ENCODE data around the gene SLC27A5. TPM values are rescaled to one million over a fixed set of nuclear protein-coding genes. Genes with fewer than 3 reads are reported as not detected.
A peak's percentile ranks its signal among the peaks of the same experiment; 100 is the strongest.

The SLC27A5 gene
- total and polyA plus RNA-seq, 8 donors, result 0.87 to 18.4 (median 3.3) TPM; not detected in 1

DNA sequence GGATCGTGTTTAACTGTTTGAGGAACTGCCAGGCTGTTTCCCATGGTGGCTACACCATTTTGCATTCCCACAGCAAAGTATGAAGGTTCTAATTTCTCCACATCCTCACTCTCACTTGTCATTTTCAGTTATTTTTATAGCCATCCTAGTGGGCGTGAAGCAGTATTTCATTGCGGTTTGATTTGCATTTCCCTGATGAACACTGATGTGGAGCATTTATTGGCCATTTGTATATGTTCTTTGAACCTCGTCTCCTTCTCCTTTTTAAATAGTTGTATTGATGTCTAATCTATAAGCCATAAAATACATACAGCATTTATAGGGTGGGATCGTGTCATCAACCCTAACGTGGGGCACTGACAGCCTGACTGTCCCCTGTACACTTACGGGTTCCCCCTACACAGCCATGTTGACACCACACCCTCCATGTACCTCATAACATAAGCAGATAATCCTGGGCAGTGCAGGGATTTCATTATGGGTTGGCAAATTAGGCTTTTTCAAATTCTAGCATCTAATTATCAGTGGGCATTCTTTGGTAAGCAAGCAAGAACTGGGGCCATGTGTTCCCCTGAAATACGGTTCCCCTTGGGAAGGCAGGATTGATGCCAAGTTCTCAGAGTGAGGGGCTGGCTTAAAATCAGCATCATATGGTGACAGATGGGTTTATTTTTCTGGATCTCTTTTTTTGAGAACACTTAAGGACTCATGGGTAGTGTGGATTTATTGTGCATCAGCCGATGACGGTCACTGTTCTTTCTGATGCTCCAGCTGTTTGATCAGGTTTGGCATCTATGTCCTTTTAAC is 19.4 kb upstream of the SLC27A5 start:
- Histone ChIP-seq H3K27me3 (peaks cover 0 to 30% (median 0%) of the 10 kb centered on the region in 3 donors), H3K27ac (no peak overlapping the region), H3K4me3 (no peak overlapping the region), H3K4me1 (no peaks in the 10 kb centered on the region), H3K9me3 (no peaks in the 10 kb centered on the region), H3K36me3 (no peaks in the 10 kb centered on the region)
- TF ChIP-seq, protein P1, sequence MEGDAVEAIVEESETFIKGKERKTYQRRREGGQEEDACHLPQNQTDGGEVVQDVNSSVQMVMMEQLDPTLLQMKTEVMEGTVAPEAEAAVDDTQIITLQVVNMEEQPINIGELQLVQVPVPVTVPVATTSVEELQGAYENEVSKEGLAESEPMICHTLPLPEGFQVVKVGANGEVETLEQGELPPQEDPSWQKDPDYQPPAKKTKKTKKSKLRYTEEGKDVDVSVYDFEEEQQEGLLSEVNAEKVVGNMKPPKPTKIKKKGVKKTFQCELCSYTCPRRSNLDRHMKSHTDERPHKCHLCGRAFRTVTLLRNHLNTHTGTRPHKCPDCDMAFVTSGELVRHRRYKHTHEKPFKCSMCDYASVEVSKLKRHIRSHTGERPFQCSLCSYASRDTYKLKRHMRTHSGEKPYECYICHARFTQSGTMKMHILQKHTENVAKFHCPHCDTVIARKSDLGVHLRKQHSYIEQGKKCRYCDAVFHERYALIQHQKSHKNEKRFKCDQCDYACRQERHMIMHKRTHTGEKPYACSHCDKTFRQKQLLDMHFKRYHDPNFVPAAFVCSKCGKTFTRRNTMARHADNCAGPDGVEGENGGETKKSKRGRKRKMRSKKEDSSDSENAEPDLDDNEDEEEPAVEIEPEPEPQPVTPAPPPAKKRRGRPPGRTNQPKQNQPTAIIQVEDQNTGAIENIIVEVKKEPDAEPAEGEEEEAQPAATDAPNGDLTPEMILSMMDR (IDR thresholded peaks at IDR 0.05), result no peak
- TF ChIP-seq POLR2A (IDR thresholded peaks at IDR 0.05), result no peak
- no peak for TF ChIP-seq POLR2AphosphoS5 (IDR thresholded peaks at IDR 0.05)
- TF ChIP-seq EP300 (IDR thresholded peaks at IDR 0.05), result no peak
- DNase-seq, result no peak
- intact Hi-C loops (cut with DNase I; ENCODE audit: low total_unique reads), result no loop called here
- 69 to 78% (median 73%) methylated on average over 10 of the region's 10 CpGs for WGBS, 5 donors

- no peak overlapping the region for H3K4me3 ChIP-seq
- peaks cover 0 to 30% (median 0%) of the 10 kb centered on the region in 3 donors for H3K27me3 ChIP-seq
- no peaks in the 10 kb centered on the region for H3K4me1 ChIP-seq
- no peak for DNase-seq
- no peaks in the 10 kb centered on the region for H3K9me3 ChIP-seq
- intact Hi-C loops (cut with DNase I; ENCODE audit: low total_unique reads), result no loop called here
- TF ChIP-seq, protein P1 (IDR thresholded peaks at IDR 0.05), result no peak
- no peak for TF ChIP-seq POLR2AphosphoS5 (IDR thresholded peaks at IDR 0.05)
- TF ChIP-seq EP300 (IDR thresholded peaks at IDR 0.05), result no peak
- TF ChIP-seq POLR2A (IDR thresholded peaks at IDR 0.05), result no peak
- no peak overlapping the region for H3K27ac ChIP-seq
- H3K36me3 ChIP-seq, result no peaks in the 10 kb centered on the region
- 66 to 81% (median 71%) methylated on average over 3 of the region's 3 CpGs for WGBS, 5 donors
Observed at GRCh38 chr19:58529405-58529804, 17.6 kb upstream of the SLC27A5 start.

DNA sequence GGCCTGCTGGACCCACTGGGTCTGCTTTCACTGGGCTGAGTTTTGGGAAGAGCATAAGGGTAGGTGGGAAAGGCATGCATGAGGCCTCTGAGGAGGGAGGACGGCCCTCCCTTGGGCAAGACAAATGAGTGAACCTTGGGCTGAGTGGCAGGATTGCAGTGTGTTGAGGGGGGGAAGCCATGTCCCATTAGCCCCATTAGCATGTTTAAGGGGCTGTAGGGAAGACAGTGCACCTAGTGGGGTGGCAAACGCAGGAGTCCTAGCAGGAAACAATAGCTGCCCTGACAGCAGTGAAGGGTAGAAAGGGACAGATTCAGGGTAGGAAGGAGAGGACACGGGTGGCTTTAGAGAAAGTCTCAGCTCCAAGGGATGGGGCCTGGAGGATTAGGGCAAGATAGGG is 10.9 kb upstream of the SLC27A5 start:
- Histone ChIP-seq H3K27ac (no peak overlapping the region), H3K9me3 (no peaks in the 10 kb centered on the region), H3K4me1 (peaks cover 19 to 30% (median 22%) of the 10 kb centered on the region in 4 donors), H3K4me3 (no peak overlapping the region), H3K36me3 (no peaks in the 10 kb centered on the region), H3K27me3 (no peaks in the 10 kb centered on the region)
- no peak for DNase-seq
- intact Hi-C loops (cut with DNase I; ENCODE audit: low total_unique reads), result no loop called here
- no peak for TF ChIP-seq EP300 (IDR thresholded peaks at IDR 0.05)
- 84 to 92% (median 87%) methylated on average over 3 of the region's 3 CpGs for WGBS, 5 donors

DNA sequence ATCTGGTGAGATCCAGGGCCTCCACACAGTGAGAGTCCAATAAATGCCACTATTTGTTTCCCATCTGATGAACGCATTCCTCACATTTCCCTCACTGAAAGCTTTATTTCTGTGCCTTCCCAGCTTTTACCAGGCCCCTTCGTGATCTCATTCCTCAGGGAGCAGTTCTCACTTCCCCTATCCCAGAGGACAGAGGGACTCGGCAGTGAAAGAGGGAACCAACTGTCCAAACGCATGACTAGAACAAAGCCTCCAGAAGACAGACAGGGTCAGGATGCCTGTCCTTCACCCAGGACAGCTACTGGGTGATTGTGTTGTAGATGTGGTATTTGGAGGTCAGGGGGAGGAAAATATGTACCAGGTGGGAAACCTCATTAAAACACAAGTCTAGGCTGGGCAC is 9.9 kb upstream of the SLC27A5 start:
- Histone ChIP-seq H3K36me3 (peaks cover 7 to 10% (median 9%) of the 10 kb centered on the region in 4 donors), H3K4me1 (peaks cover 22 to 40% (median 33%) of the 10 kb centered on the region in 4 donors), H3K27ac (peak overlapping the region in 4 of 5 donors; percentile 10 to 100 (median 74)), H3K9me3 (no peaks in the 10 kb centered on the region), H3K4me3 (no peak overlapping the region), H3K27me3 (no peaks in the 10 kb centered on the region)
- intact Hi-C loops (cut with DNase I; ENCODE audit: low total_unique reads), result no loop called here
- TF ChIP-seq POLR2A (IDR thresholded peaks at IDR 0.05) (no peak), POLR2AphosphoS5 (IDR thresholded peaks at IDR 0.05) (no peak), EP300 (IDR thresholded peaks at IDR 0.05) (no peak)
- TF ChIP-seq, protein P1 (IDR thresholded peaks at IDR 0.05), result no peak
- no peak for DNase-seq
- WGBS, 5 donors, result 32 to 63% (median 51%) methylated on average over 4 of the region's 4 CpGs

GRCh38 chr19:58520257-58520599 is 8.4 kb upstream of the SLC27A5 start:
- H3K36me3 ChIP-seq, result peaks cover 16 to 24% (median 22%) of the 10 kb centered on the region in 4 donors
- TF ChIP-seq, protein P1 (IDR thresholded peaks at IDR 0.05), result no peak
- no peak for TF ChIP-seq POLR2AphosphoS5 (IDR thresholded peaks at IDR 0.05)
- no peak for TF ChIP-seq POLR2A (IDR thresholded peaks at IDR 0.05)
- TF ChIP-seq EP300 (IDR thresholded peaks at IDR 0.05), result no peak
- H3K4me3 ChIP-seq, result peak overlapping the region; percentile 80 to 94 (median 86)
- peak overlapping the region; percentile 96 to 100 (median 98) for H3K27ac ChIP-seq
- WGBS, 5 donors, result 3 to 13% (median 7%) methylated on average over 6 to 7 of the region's 7 CpGs
- H3K27me3 ChIP-seq, result no peaks in the 10 kb centered on the region
- peaks cover 22 to 55% (median 47%) of the 10 kb centered on the region in 4 donors for H3K4me1 ChIP-seq
- no peaks in the 10 kb centered on the region for H3K9me3 ChIP-seq
- DNase-seq, result no peak
- intact Hi-C loops (cut with DNase I; ENCODE audit: low total_unique reads), result no loop called here
